Aorta (tissue), 5 donors: ENCODE data around the gene ABHD14A. TPM values are rescaled to one million over a fixed set of nuclear protein-coding genes. Genes with fewer than 3 reads are reported as not detected.

ENCODE experiments used
- ATAC-seq: fragments of 200-7000 bp; cut with Tn5 transposase; one replicate; pipeline ENCODE4 v1.9.1; 2022; ENCODE audit warnings: moderate library complexity; ENCODE audit not compliant: low FRiP score
- DNase-seq, 2 donors: peaks; one replicate each; pipeline ENCODE4 v3.0.0-alpha.2; 2020
- H3K27ac ChIP-seq, 2 donors: one replicate each; pipeline ENCODE4 v1.5.1; 2013; ENCODE audit warnings: low read length in 2 of 2, mild to moderate bottlenecking in 2 of 2, moderate library complexity in 2 of 2, control low read depth in 1 of 2, inconsistent platforms in 1 of 2, low read depth in 1 of 2
- H3K27me3 ChIP-seq, 2 donors: one replicate each; pipeline ENCODE4 v1.6.1; 2013; ENCODE audit warnings: control low read depth in 1 of 2, low read length in 1 of 2, mild to moderate bottlenecking in 1 of 2, moderate library complexity in 1 of 2; ENCODE audit not compliant: insufficient read depth in 2 of 2, control insufficient read depth in 1 of 2
- H3K36me3 ChIP-seq, 2 donors: one replicate each; pipeline ENCODE4 v1.6.1; 2013; ENCODE audit warnings: control low read depth in 1 of 2, low read length in 1 of 2, mild to moderate bottlenecking in 1 of 2; ENCODE audit not compliant: insufficient read depth in 2 of 2, control insufficient read depth in 1 of 2
- H3K4me1 ChIP-seq, 2 donors: one replicate each; pipeline ENCODE4 v1.6.1; 2013; ENCODE audit warnings: low read length in 2 of 2, control low read depth in 1 of 2, mild to moderate bottlenecking in 1 of 2, moderate library complexity in 1 of 2; ENCODE audit not compliant: insufficient read depth in 2 of 2, control insufficient read depth in 1 of 2
- H3K4me3 ChIP-seq, 2 donors: one replicate each; pipeline ENCODE4 v1.5.1; 2013; ENCODE audit warnings: low read length in 2 of 2, control low read depth in 1 of 2, mild to moderate bottlenecking in 1 of 2
- H3K9me3 ChIP-seq: one replicate; pipeline ENCODE4 v1.6.1; 2013; ENCODE audit warnings: mild to moderate bottlenecking, low read length; ENCODE audit not compliant: control insufficient read depth
- WGBS, 2 donors: extraction: QIAGEN DNeasy Blood & Tissue Kit; methylation state at CpG; one replicate each; pipeline ENCODE4 v1.1.7; 2013; 5-methylcytosine and 5-hydroxymethylcytosine counted together
- intact Hi-C, 2 donors: fragments of 100-400 bp; cut with DNase I; formaldehyde crosslinking; loops; one replicate each; pipeline versions ENCODE4 v1.14.2 to v1.15.0; 2022
- polyA plus RNA-seq, 2 donors: library from polyadenylated mRNA; stranded (reverse); fragments of 200-250 nt; gene quantifications; one replicate each; pipeline ENCODE4 v1.2.3, GENCODE V29; 2013
- total RNA-seq, 2 donors: library from RNA; stranded (reverse); fragmentation: NEBNext Ultra II Directional; extraction: Animal tissue kit (Norgen Biotek cat#: 25700); gene quantifications; one replicate each; pipeline ENCODE4 v1.2.1, GENCODE V29; 2021
- donor health status: healthy with polysubstance abuse.
- donor health status: Bipolar disorder and iron deficiency.
- donor health status: DM: no; HTN: no; CAD: no.
- donor health status: DM: no; HTN: no; CAD: no.
- donor health status: DM: yes; HTN: yes; CAD: no.

ABHD14A gene
- total and polyA plus RNA-seq, 4 donors, result 4.7 to 23.0 (median 12.7) TPM

DNA sequence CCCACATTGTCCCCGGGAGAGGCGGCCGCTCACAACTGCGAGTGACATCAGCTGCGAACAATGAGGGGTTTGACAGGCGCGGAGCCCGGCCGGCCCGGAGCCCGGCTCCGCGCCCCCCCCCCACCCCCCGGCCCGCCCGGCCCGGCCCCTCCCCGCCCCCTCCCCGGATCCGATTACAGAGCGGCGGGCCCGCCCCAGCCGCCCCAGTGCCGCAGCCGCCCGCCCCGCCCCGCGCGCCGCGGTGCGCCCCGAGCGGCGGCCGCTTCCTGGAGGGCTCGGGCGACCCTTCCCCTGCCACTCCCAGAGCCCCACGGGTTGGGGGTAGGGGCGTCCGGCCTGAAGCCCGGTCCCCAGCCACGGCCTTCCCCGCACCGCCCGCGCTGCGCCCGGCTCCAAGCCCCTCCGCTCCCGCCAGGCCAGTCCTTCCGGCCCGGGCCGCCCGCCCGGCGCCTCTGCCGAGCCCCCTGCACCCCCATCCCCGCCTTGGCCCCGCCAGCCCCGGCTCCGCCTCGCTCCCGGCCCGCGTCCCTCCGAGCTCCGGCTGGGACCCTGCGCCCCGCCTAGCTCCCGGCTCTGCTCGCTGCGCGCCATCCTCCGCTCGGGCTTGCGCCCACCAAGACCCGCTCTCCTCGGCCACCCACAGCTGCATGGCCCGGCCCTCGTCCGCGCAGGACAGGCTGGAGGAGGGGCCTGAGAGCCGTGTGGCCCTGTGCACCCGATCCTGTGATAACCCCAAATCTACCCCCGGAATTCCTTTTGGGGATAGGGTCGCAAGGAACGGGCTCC is 7.3 kb upstream of the ABHD14A start, which contains the start of gene PCBP4:
Gene PCBP4, minus strand, starts transcription at position 71 of the 786 bp plus-strand sequence. CDS start 6,214 bp downstream, outside the sequence.
- H3K4me1 ChIP-seq, result peaks cover 0 to 2% of the 10 kb centered on the region in 2 donors
- peak within 1 kb of the TSS; percentile 62 to 83 for H3K27ac ChIP-seq
- peak within 1 kb of the TSS; percentile 59 to 88 for H3K4me3 ChIP-seq
- no peaks in the 10 kb centered on the region for H3K9me3 ChIP-seq
- WGBS, 2 donors, result 0 to 1% methylated on average over 51 to 90 of the region's 90 CpGs
- DNase-seq (peak; percentile 76 to 90), ATAC-seq (peak; percentile 65)
- intact Hi-C loops, result no loop called here
- no peaks in the 10 kb centered on the region for H3K36me3 ChIP-seq
- no peaks in the 10 kb centered on the region for H3K27me3 ChIP-seq

DNA sequence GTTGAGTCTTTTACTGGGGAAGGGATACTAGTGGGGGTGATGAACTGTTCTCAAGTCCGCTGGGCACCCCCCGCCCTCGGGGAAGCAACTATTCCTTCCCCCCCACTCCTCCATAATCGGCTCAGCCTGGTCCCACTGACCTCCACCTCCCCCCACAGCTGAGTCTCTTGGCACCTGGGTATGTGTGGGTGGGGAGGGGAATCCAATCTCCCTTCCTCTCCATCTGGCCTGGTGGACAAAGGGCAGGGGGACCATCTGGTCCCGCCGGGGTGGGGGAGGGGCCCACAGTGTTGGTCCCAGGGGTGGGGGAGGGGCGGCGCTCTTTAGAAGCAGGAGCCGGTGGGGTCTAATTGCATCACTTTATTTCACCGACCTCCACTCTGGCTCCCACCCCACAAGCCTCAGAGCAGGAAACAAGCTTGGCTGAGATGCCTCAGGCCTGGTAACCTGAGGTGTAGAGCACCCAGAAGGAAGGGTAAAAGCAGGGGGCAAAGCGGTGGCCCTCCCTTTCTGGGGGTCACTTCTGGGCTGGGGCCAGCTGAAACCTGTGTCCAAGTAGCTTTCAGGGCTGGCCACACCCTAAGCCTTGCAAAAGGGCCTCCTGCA is 6.6 kb upstream of the ABHD14A start:
- intact Hi-C loops, result no loop called here
- H3K36me3 ChIP-seq, result no peaks in the 10 kb centered on the region
- DNase-seq (no peak), ATAC-seq (no peak)
- 8 to 11% methylated on average over 10 to 11 of the region's 11 CpGs for WGBS, 2 donors
- H3K27me3 ChIP-seq, result no peaks in the 10 kb centered on the region
- peaks cover 0 to 2% of the 10 kb centered on the region in 2 donors for H3K4me1 ChIP-seq
- H3K4me3 ChIP-seq, result peak overlapping the region; percentile 59 to 88
- H3K9me3 ChIP-seq, result no peaks in the 10 kb centered on the region
- peak overlapping the region in 1 of 2 donors; percentile 83 for H3K27ac ChIP-seq

DNA sequence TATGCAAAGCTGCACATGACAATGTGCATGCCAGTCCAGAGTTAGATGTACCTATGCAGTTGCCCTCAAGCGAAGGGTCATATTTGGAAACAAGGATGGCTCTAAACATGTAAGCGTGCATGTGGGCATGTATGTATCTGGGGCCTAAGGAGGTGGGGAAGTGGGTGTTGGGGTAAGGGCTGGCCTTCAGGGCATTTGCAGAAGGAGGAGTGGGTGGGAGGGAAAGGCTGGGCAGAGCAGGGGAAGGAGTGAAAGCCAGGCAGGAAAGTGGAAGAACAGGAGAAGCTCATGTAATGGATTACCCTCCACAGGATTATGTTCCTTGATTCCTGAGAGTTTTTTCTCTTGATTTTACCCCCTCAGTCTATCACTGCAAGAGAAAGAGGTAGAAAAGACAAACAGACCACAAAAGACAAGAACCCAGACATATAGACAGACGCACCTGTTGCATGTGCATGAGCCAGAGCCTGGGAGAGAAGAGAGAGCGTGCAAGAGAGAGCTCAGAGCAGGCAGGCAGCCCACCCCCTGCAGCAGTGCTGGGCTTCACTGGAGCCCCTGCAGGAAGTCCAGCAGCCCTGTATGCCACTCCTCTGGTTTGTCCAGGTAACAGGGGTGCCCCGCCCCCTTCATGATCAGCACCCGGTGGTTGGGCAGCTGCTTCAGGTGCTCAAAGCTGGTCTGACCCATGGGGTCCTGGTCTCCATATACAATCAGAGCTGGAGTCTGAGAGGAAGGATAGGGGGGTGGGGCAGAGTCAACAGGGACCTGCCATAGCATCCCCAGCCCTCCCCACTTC is 5.8 kb upstream of the ABHD14A start:
- no peak for DNase-seq

DNA sequence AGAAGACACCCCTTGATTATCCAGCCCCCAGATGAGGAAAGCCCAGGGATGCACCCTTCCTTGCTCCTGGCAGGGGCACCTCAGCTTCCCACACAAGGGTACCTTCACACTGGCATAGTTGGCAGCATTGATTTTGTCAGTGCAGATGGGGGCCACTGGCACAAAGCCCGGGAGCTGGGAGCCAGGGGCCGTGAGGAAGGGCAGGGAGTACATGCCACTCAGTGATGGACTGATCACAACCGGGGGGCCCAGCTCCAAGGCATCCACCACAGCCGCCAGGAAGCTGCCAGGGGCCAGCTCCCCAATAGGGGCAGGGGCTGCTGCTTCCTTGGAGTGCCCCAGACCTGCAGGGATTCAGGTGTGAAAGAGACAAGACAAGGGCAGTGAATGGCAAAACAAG is 5.0 kb upstream of the ABHD14A start:
- 62 to 66% methylated on average over 4 of the region's 4 CpGs for WGBS, 2 donors
- no peak for ATAC-seq
- peaks cover 0 to 2% of the 10 kb centered on the region in 2 donors for H3K4me1 ChIP-seq
- H3K27me3 ChIP-seq, result no peaks in the 10 kb centered on the region
- no peaks in the 10 kb centered on the region for H3K9me3 ChIP-seq
- intact Hi-C loops, result no loop called here
- H3K4me3 ChIP-seq, result no peak overlapping the region
- no peak overlapping the region for H3K27ac ChIP-seq
- H3K36me3 ChIP-seq, result no peaks in the 10 kb centered on the region
- DNase-seq, result no peak

More for the DNA sequence above, 5.8 kb upstream of the ABHD14A start:
- no peaks in the 10 kb centered on the region for H3K36me3 ChIP-seq
- intact Hi-C loops, result no loop called here
- no peaks in the 10 kb centered on the region for H3K27me3 ChIP-seq
- WGBS, 2 donors, result 82 to 86% methylated on average over 6 of the region's 6 CpGs
- H3K4me3 ChIP-seq, result no peak overlapping the region
- no peaks in the 10 kb centered on the region for H3K9me3 ChIP-seq
- H3K27ac ChIP-seq, result no peak overlapping the region
- ATAC-seq, result no peak
- H3K4me1 ChIP-seq, result peaks cover 0 to 2% of the 10 kb centered on the region in 2 donors

DNA sequence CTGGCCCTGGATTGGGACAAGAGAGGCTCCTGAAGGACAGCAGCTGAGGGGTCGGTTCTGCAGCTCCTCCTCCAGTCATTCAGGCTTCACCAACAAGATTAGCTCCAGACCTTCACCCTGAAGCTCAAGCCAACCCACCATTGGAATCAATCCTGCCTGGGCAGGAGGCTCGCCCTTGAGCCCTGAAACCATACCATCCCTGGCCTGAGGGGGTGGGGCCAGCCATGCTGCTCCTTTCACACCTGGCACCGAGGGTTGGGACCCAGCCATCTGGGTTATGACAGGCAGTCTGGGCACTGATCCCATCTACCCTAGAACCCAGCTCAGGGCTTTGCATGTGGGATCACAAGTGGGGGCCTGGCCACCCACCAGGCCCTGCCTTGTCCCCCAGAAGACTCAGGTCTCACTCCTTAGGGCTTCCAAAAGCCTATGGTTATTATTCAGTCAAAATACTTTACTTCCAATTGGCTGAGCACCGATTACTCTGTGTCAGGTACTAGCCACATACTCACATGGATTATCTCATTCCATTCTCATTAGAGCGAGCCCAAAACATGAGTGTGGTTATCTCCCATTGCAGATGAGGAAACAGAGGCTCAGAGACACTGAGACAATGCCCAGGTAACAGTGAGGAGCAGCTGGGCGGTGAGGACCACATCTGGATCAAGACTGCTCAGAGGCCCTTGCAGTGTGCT is 4.1 kb upstream of the ABHD14A start:
- intact Hi-C loops, result no loop called here
- Histone ChIP-seq H3K4me1 (peaks cover 0 to 2% of the 10 kb centered on the region in 2 donors), H3K27me3 (no peaks in the 10 kb centered on the region), H3K36me3 (no peaks in the 10 kb centered on the region), H3K4me3 (no peak overlapping the region), H3K27ac (no peak overlapping the region), H3K9me3 (no peaks in the 10 kb centered on the region)
- ATAC-seq (no peak), DNase-seq (no peak)
- 66 to 73% methylated on average over 6 of the region's 6 CpGs for WGBS, 2 donors

DNA sequence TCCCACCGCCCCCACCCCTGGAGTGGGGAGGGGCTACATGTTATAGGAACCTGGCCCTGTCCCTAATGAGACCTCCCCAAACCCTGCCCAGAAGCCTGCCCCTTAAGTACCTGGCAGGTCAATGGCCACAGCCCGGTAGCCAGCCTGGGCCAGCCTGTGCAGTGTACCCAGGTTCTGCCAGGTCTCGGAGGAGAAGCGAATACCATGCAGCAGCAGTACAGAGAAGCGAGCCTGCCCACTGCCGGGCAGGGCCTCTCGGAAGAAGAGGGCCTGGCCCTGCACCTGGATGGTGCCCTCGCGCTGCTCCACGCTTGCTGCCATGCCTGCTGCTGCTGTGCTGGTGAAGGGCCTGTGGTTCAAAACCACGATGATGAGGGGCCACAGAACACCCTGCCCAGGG is 3.5 kb upstream of the ABHD14A start:
- DNase-seq (no peak), ATAC-seq (no peak)
- H3K4me1 ChIP-seq, result no peaks in the 10 kb centered on the region
- H3K27me3 ChIP-seq, result no peaks in the 10 kb centered on the region
- H3K36me3 ChIP-seq, result no peaks in the 10 kb centered on the region
- H3K27ac ChIP-seq, result no peak overlapping the region
- intact Hi-C loops, result no loop called here
- 85 to 89% methylated on average over 11 of the region's 11 CpGs for WGBS, 2 donors
- H3K9me3 ChIP-seq, result no peaks in the 10 kb centered on the region
- H3K4me3 ChIP-seq, result no peak overlapping the region

- peak in 1 of 2 donors; percentile 63 for DNase-seq
- ATAC-seq, result peak; percentile 53
- Histone ChIP-seq H3K27me3 (no peaks in the 10 kb centered on the region), H3K4me1 (no peaks in the 10 kb centered on the region), H3K9me3 (no peaks in the 10 kb centered on the region), H3K27ac (peak overlapping the region in 1 of 2 donors; percentile 41), H3K4me3 (peak overlapping the region; percentile 23 to 44), H3K36me3 (no peaks in the 10 kb centered on the region)
- intact Hi-C loops, result loop anchor here in 1 of 2 donors (1.0 kb wide), 1 partner anchor 32 kb away; the partner anchor contains the start of gene PARP3
- WGBS, 2 donors, result 11 to 16% methylated on average over 30 of the region's 30 CpGs
These were observed 444 bp upstream of the ABHD14A start for GRCh38 chr3:51974277-51974962.
